Middle frontal gyrus (tissue), 1 donor: ENCODE measurements around the gene FMNL2.

Source experiments
- DNase-seq: peaks from one replicate; pipeline ENCODE4 v3.0.0-alpha.2; 2015; ENCODE audit warnings: low spot score; ENCODE audit errors: extremely low spot score

FMNL2 gene

GRCh38 chr2:152446213-152446612 is 111.2 kb downstream of the FMNL2 start:
- no peak for DNase-seq

GRCh38 chr2:152447897-152448296 is 112.9 kb downstream of the FMNL2 start:
- no peak for DNase-seq

DNA sequence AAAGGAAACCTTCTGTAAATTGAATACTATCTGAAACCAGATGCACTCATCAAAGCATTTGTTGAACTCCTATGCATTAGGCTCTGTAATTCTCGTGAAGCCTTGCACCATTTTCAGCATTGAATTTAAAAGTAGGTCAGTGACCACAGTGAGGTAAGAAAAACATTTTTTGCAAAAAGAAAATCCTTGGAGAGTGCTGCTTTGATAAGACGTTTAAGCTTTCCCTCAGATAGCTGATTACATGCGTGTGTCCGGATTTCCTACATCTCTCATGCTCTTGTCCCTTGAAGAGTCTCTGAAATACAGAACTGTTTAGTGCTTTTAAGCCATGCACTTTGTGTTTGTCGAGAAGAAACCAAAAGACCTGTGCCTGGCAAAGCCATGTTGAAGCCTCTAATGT is 113.6 kb downstream of the FMNL2 start:
- DNase-seq = no peak

GRCh38 chr2:152449578-152449977 is 114.6 kb downstream of the FMNL2 start:
- no peak for DNase-seq

- no peak for DNase-seq
Observed at GRCh38 chr2:152450176-152450575, 115.2 kb downstream of the FMNL2 start.

DNA sequence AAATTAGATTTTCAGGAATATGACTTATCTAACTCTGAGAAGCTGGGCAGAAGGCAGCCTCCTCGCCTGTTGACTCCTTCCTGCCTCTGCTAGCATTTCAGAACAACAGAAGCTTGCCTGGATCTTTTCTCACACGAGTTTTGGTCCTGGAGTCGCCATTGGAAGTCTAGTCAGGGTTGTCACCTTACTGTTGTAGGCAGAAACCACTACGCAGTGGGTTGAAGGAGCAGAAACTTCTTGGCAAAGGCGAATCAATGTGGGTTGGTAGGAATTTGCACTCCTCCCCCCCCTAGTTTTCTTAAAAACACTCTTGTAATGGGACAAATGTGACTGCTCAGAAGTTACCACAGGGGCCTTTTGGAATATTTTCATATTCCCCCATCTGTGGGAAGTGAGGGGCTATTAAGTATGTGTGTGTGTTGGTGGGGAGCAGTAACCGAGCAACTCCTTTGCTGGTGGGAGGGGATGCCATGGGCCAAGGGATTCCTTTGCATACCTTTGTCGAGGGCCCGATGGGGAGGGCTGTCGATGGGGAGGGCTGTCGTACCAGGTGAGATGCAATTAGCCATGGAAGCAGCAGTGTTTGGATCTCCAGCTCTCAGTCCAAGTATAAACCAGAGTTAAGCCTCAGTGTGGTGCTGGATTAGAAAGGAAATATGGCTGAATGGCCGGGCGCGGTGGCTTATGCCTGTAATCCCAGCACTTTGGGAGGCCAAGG is 117.4 kb downstream of the FMNL2 start:
- DNase-seq = no peak

DNA sequence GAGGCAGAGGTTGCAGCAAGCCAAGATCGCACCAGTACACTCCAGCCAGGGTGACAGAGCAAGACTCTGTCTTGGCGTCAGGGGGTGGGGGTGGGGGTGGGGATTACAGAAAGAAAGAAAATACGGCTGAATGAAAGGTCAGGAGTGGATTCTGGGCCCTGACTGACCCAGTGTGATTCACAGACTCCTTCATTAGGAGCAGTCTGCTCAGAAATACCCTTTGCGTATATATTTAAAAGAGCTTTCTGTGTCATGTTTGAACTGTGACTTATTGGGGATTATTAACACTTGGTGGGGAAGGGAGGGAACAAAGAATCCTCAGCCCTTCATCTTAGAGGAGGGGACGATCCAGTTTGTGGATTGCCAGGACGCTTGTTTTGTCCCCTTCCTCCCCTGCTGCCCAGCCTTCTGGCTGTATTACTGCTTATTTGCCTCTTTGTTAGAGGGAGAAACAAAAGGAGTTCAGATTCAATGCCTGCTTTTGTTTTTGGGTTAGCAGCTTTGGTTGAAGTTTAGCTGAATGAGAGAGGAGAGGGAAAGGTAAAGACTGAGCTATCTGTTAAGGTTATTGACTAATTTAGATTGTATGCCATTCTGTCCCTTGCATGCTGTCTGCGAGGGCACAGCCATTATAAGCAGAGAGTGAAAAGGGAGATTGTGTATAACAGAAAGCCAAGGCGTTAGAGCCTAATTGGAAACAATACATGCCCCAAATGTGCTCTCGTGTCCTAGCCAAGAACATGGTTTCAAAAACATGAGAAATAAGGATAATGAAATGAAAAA is 118.3 kb downstream of the FMNL2 start:
- no peak for DNase-seq

- no peak for DNase-seq
Observed at GRCh38 chr2:152454371-152454770, 119.4 kb downstream of the FMNL2 start.

DNA sequence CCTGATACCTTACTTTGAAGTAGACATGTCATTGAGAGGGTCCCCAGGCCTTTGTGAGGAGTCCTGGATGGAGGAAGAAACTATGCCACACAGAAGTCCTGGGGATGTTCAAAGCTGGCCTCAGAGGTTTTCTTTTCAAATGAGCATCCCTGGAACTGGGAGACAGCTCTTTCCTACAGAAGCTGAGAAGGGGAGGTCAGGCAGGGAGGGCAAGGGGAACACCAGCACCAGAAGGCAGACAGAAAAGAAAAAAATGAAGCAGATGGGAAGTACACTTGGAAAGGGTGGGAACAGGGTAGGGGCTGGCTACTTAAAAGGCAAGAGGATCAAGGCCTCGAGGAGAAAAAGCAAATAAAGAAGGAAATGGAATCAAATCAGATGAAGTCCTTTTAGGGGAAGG is 120.0 kb downstream of the FMNL2 start:
- no peak for DNase-seq

GRCh38 chr2:152455738-152456137 is 120.8 kb downstream of the FMNL2 start:
- no peak for DNase-seq

GRCh38 chr2:152456262-152456661 is 121.3 kb downstream of the FMNL2 start:
- no peak for DNase-seq

DNA sequence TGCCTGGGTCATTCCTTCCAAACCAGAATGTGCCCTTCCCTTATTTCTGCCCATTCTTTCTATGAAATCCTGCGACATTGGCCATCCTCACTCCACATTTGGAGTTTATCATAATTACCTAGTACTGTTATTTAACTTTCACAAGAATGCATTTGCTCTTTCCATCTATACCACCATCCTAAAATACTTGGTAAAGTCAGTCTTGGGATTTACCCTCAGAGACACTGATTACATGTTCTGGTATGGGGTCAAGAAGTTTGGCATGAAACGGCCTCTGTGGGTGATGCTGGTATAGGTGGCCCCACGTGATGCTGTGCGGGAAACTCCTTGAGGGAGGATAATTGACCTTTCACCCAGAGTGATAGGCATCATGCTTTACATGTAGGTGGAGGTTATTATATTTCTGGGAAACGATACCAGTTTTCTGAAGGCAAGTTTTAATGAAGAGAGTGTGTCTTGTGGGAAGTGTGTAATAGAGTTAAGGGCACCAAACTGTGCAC is 123.5 kb downstream of the FMNL2 start:
- DNase-seq = no peak

GRCh38 chr2:152459091-152459490 is 124.1 kb downstream of the FMNL2 start:
- DNase-seq = no peak

DNA sequence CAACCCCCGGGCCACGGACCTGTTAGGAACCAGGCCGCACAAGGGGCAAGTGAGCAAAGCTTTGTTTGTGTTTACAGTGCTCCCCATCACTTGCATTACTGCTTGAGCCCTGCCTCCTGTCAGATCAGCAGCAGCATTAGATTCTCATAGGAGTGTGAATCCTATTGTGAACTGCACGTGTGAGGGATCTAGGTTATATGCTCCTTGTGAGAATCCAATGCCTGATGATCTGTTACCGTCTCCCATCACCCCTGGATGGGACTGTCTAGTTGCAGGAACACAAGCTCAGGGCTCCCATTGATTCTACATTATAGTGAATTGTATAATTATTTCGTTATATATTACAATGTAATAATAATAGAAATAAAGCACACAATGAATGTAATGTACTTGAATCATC is 125.6 kb downstream of the FMNL2 start:
- no peak for DNase-seq

DNA sequence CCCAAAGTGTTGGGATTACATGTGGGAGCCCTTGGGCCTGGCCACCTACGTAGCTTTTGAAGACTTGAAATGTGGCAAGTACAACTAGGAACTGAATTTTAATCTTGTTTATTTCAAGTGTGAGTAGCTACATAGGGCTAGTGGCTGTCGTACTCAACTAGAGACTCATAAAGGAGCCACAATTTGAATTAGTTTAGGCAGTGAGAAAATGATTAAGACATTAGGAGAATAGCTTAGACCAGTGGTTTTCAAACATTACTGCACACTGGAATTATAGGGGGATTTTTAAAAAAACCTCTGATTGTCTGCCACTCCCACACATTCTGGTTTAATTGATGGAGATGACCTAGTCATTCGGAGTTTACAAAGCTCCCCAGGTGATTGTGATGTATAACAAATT is 127.1 kb downstream of the FMNL2 start:
- no peak for DNase-seq

- DNase-seq = no peak
Observed at GRCh38 chr2:152462779-152463178, 127.8 kb downstream of the FMNL2 start.

- no peak for DNase-seq
Observed at GRCh38 chr2:152464851-152465470, 130.0 kb downstream of the FMNL2 start.

- no peak for DNase-seq
Observed at GRCh38 chr2:152465541-152465940, 130.6 kb downstream of the FMNL2 start.

DNA sequence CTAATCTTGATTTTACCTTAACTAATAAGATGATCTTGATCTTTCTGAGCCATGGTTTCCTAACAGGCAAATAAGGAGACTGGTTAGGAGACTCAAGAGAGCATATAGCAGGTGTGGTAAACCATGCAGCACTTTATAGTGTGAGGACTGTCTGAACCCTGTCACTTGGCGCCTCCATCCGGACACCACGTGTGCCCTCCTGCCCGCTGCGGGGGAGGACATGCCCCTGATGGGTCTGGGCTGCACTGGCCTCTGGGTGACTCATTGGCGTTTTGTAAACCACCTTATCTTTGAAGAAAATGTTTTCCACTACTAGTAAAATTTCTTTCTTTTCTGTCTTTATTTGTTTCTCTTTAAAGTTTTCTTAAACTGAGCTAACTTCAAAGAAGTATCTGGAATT is 131.1 kb downstream of the FMNL2 start:
- DNase-seq = no peak

GRCh38 chr2:152466980-152467676 is 132.2 kb downstream of the FMNL2 start:
- DNase-seq = no peak

DNA sequence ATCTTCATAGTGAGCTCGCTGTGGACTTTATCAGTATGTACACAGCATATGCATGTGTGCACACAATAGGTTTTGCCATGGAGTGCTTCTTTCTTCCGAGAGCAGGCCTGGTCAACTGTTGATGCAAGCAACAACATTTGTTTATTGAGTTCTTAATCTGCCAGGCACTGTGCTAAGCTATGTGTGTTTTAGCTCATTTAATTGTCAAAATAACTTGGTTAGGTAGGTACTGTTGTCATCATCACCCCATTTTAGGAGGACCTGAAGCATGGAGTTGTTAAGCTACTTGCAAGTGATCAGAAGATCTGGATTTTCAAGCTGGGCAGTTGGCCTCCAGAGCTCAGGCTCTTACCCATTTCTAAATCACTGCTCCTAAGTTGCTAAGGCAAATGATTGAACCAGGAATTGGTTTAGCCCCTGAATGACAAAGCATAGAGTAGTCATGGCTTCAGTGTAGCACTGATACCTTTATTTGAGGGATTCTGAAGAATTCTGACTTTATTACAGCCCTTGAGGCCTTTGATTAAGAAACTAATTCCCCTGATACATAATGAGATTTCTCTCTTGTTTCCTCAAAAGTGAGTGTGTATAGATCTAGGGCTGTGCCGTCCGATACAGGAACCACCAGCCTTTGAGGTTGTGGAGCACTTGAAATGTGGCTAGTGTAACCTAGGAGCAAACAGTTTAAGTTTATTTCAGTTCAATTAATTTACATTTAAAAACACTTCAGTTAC is 132.9 kb downstream of the FMNL2 start:
- no peak for DNase-seq
